HCT116 (cell line): ENCODE results near the gene PBX3. TPM values are rescaled to one million over a fixed set of nuclear protein-coding genes. Genes with fewer than 3 reads are reported as not detected.

ENCODE experiments used
- ATAC-seq: fragments of 200-7000 bp; cut with Tn5 transposase; 2 replicates; pipeline ENCODE4 v1.9.1; 2020; ENCODE audit warnings: mild to moderate bottlenecking, moderate library complexity
- BruUV-seq: library from RNA; stranded (reverse); fragments of 400-500 nt; replicated peaks from 2 replicates; lab custom pipeline; 2021; lab: Mats Ljungman, UMichigan
- CTCF ChIA-PET: fragments of 300-600 bp; sonication (Branson Sonifier 250); formaldehyde crosslinking; loops from one replicate; lab custom pipeline; 2021; ENCODE audit warnings: antibody characterized with exemption; lab: Charles Lee
- POLR2A ChIA-PET: fragments of 300-600, 350-600 bp; sonication (Branson Sonifier 250); formaldehyde crosslinking; loops from one replicate; lab custom pipeline; 2021; ENCODE audit warnings: antibody characterized with exemption; lab: Charles Lee
- RAD21 ChIA-PET, 2 experiments: fragments of 300-600 bp; sonication (Branson Sonifier 250); formaldehyde crosslinking; loops; one replicate each; lab custom pipeline; 2023; ENCODE audit warnings: low total read pairs in 2 of 2; ENCODE audit not compliant: uncharacterized antibody in 2 of 2, unreplicated experiment in 2 of 2, low non-redundant PET in 1 of 2; lab: Charles Lee
- DNase-seq: peaks from one replicate; pipeline ENCODE4 v3.0.0-alpha.2; 2010; ENCODE audit warnings: low read depth, low spot score
- H2AFZ ChIP-seq: fragments of 200-600 bp; shearing (Covaris generic), sonication (generic); 2 replicates; pipeline ENCODE4 v1.6.1; 2017; ENCODE audit warnings: low read depth, mixed run types, mixed read lengths, antibody characterized with exemption, low read length; ENCODE audit not compliant: poor library complexity, severe bottlenecking
- H3K27ac ChIP-seq: 2 replicates; pipeline ENCODE4 v1.5.1; 2012; ENCODE audit warnings: low read depth, low read length
- H3K27me3 ChIP-seq: fragments of 200-600 bp; sonication (generic); 2 replicates; pipeline ENCODE4 v1.6.1; 2016; ENCODE audit warnings: mixed run types, low read length, mixed read lengths; ENCODE audit not compliant: insufficient read depth
- H3K36me3 ChIP-seq, 2 experiments: fragments of 200-500 bp in 1 of 2; fragments of 200-600 bp in 1 of 2; sonication (Bioruptor generic) in 1 of 2; sonication (generic) in 1 of 2; 2 replicates each; pipeline versions ENCODE4 v1.5.1 to v1.6.1; 2014 to 2016; ENCODE audit warnings: low read length in 2 of 2, inconsistent platforms in 1 of 2, mixed read lengths in 1 of 2, mixed run types in 1 of 2; ENCODE audit not compliant: insufficient read depth in 2 of 2, control insufficient read depth in 1 of 2
- H3K4me1 ChIP-seq, 2 experiments: fragments of 200-600 bp in 1 of 2; sonication (generic) in 1 of 2; 2 replicates each; pipeline versions ENCODE4 v1.5.1 to v1.6.1; 2012 to 2017; ENCODE audit warnings: low read length in 2 of 2, inconsistent platforms in 1 of 2, mild to moderate bottlenecking in 1 of 2, mixed read lengths in 1 of 2, mixed run types in 1 of 2, moderate library complexity in 1 of 2; ENCODE audit not compliant: insufficient read depth in 2 of 2, control insufficient read depth in 1 of 2
- H3K4me2 ChIP-seq: fragments of 200-600 bp; sonication (generic); 2 replicates; pipeline ENCODE4 v1.6.1; 2017; ENCODE audit warnings: mixed run types, low read length, mixed read lengths
- H3K4me3 ChIP-seq, 2 experiments: fragments of 200-600 bp in 1 of 2; sonication (generic) in 1 of 2; replicated peaks in 1 of 2; 2 replicates each; pipeline ENCODE4 v1.5.1; 2011 to 2016; ENCODE audit warnings: low read length in 2 of 2, control low read depth in 1 of 2, low read depth in 1 of 2, mild to moderate bottlenecking in 1 of 2, mixed read lengths in 1 of 2, mixed run types in 1 of 2
- H3K79me2 ChIP-seq: fragments of 200-600 bp; sonication (generic); 2 replicates; pipeline ENCODE4 v1.6.1; 2017; ENCODE audit warnings: mild to moderate bottlenecking, mixed run types, low read length, moderate library complexity, mixed read lengths; ENCODE audit not compliant: insufficient read depth
- H3K9ac ChIP-seq: fragments of 200-600 bp; sonication (generic); 2 replicates; pipeline ENCODE4 v1.6.1; 2016; ENCODE audit warnings: low read length, mixed read lengths
- H3K9me2 ChIP-seq: fragments of 200-600 bp; sonication (generic), shearing (Covaris generic); 2 replicates; pipeline ENCODE4 v1.6.1; 2017; ENCODE audit warnings: mixed run types, mild to moderate bottlenecking, moderate library complexity; ENCODE audit not compliant: insufficient read depth
- H3K9me3 ChIP-seq, 2 experiments: fragments of 200-500 bp in 1 of 2; fragments of 200-600 bp in 1 of 2; sonication (Bioruptor generic) in 1 of 2; sonication (generic) in 1 of 2; 2 replicates each; pipeline ENCODE4 v1.6.1; 2014 to 2017; ENCODE audit warnings: low read length in 2 of 2, mixed read lengths in 2 of 2, inconsistent platforms in 1 of 2, low read depth in 1 of 2, mild to moderate bottlenecking in 1 of 2, mixed run types in 1 of 2, moderate library complexity in 1 of 2; ENCODE audit not compliant: control insufficient read depth in 1 of 2, insufficient read depth in 1 of 2
- H4K20me1 ChIP-seq: fragments of 200-600 bp; sonication (generic), shearing (Covaris generic); 2 replicates; pipeline ENCODE4 v1.6.1; 2017; ENCODE audit warnings: mixed run types, mild to moderate bottlenecking, moderate library complexity; ENCODE audit not compliant: insufficient read depth
- ATF3 ChIP-seq: IDR thresholded peaks from 2 replicates; pipeline ENCODE4 v1.6.1; 2012
- CBX3 ChIP-seq: IDR thresholded peaks from 2 replicates; pipeline ENCODE4 v1.6.1; 2012; ENCODE audit warnings: low read depth
- CEBPB ChIP-seq: IDR thresholded peaks from 2 replicates; pipeline ENCODE4 v1.6.1; 2012; ENCODE audit warnings: low read depth
- CTCF ChIP-seq, 3 experiments: fragments of 200-600 bp in 1 of 3; sonication (generic) in 1 of 3; IDR thresholded peaks in 2 of 3; conservative IDR thresholded peaks in 1 of 3; 2 replicates each; pipeline ENCODE4 v1.5.1; 2012 to 2017; ENCODE audit warnings: low read depth in 2 of 3, low read length in 2 of 3, antibody characterized with exemption in 1 of 3, borderline replicate concordance in 1 of 3, control low read depth in 1 of 3, mild to moderate bottlenecking in 1 of 3, mixed read lengths in 1 of 3, mixed run types in 1 of 3, moderate library complexity in 1 of 3; ENCODE audit not compliant: insufficient read depth in 1 of 3
- EZH2phosphoT487 ChIP-seq: fragments of 200-600 bp; IDR thresholded peaks from 2 replicates; pipeline ENCODE4 v1.6.1; 2018; ENCODE audit warnings: antibody characterized with exemption, borderline replicate concordance
- JUND ChIP-seq: IDR thresholded peaks from 2 replicates; pipeline ENCODE4 v1.6.1; 2012
- MAX ChIP-seq: IDR thresholded peaks from 2 replicates; pipeline ENCODE4 v1.6.1; 2012
- POLR2A ChIP-seq: IDR thresholded peaks from 2 replicates; pipeline ENCODE4 v1.7.0; 2011; ENCODE audit warnings: borderline replicate concordance; ENCODE audit not compliant: insufficient read depth, insufficient read length; ENCODE audit errors: extremely low read depth
- REST ChIP-seq: IDR thresholded peaks from 2 replicates; pipeline ENCODE4 v1.6.1; 2012; ENCODE audit warnings: low read depth
- SIN3A ChIP-seq: IDR thresholded peaks from 2 replicates; pipeline ENCODE4 v1.6.1; 2012; ENCODE audit warnings: low read depth
- SP1 ChIP-seq: IDR thresholded peaks from 2 replicates; pipeline ENCODE4 v1.6.1; 2012; ENCODE audit warnings: low read depth
- SRF ChIP-seq: IDR thresholded peaks from 2 replicates; pipeline ENCODE4 v1.6.1; 2012; ENCODE audit warnings: low read depth
- TCF7L2 ChIP-seq: IDR thresholded peaks from 2 replicates; pipeline ENCODE4 v1.7.0; 2011; ENCODE audit warnings: borderline replicate concordance, inconsistent platforms; ENCODE audit not compliant: insufficient read depth, insufficient read length; ENCODE audit errors: extremely low read depth
- ZFX ChIP-seq: fragments of 450-650 bp; IDR thresholded peaks from 2 replicates; pipeline ENCODE4 v1.6.1; 2017
- intact Hi-C: fragments of 100-400 bp; cut with micrococcal nuclease; formaldehyde crosslinking; loops from 2 replicates; pipeline ENCODE4 v1.10.0; 2022
- total RNA-seq: library from RNA; stranded (reverse); gene quantifications from one replicate; pipeline ENCODE4 v1.2.1, GENCODE V29; 2021; ENCODE audit not compliant: unreplicated experiment

Gene PBX3
- total RNA-seq, 1 experiment from 2014 or later, result 13.5 TPM

- Histone ChIP-seq H3K9me3 (no peaks in the 10 kb centered on the region), H3K9ac (no peak overlapping the region), H3K9me2 (no peaks in the 10 kb centered on the region), H3K4me1 (0 out of 4 replicates have a peak, but pooled peaks cover 0 to 4% of the 10 kb centered on the region in 2 experiments), H3K4me2 (no peak overlapping the region), H4K20me1 (0 out of 2 replicates have a peak, but pooled peaks cover 4% of the 10 kb centered on the region), H3K36me3 (no peaks in the 10 kb centered on the region), H3K79me2 (no peaks in the 10 kb centered on the region), H3K4me3 (no peak overlapping the region), H3K27me3 (no peaks in the 10 kb centered on the region), H3K27ac (no peak overlapping the region), H2AFZ (no peak overlapping the region)
- TF ChIP-seq REST (no peak), ATF3 (no peak), SRF (no peak), SP1 (no peak), JUND (no peak), SIN3A (no peak), EZH2phosphoT487 (no peak), CEBPB (no peak), CTCF (IDR thresholded peaks at IDR 0.05 in 2 of 3, conservative IDR thresholded peaks at IDR 0.05 in 1 of 3; ENCODE audit: borderline replicate concordance in 1 of 3, insufficient read depth in 1 of 3, low read depth in 2 of 3, low read length in 2 of 3) (no peak), CBX3 (no peak), ZFX (no peak), TCF7L2 (no peak), MAX (no peak), POLR2A (no peak)
- ChIA-PET POLR2A (no interaction called here), RAD21 (no interaction called here), CTCF (no interaction called here)
- no peak for DNase-seq
- intact Hi-C loops, result no loop called here
- BruUV-seq, result no TSS peak
- no peak for ATAC-seq
Observed at GRCh38 chr9:125760537-125760936, 13.4 kb downstream of the PBX3 start.
